ENCODE measurements around the gene CHST11. TPM values are rescaled to one million over a fixed set of nuclear protein-coding genes. Genes with fewer than 3 reads are reported as not detected.

Gene CHST11
- polyA plus RNA-seq, 1 donor (not counting 4 experiments of a cell fraction or from before 2014, with no cell fraction given) = 11.9 TPM

- peaks cover 33% of the 10 kb centered on the region for H3K4me1 ChIP-seq (ENCODE audit: control insufficient read depth, extremely low read depth, insufficient read depth, low read length)
- peaks cover 9% of the 10 kb centered on the region for H3K79me2 ChIP-seq (ENCODE audit: control insufficient read depth, insufficient read depth, low read length)
These were observed 141.9 kb downstream of the CHST11 start for GRCh38 chr12:104598342-104599271.

GRCh38 chr12:104599272-104600035, 142.7 kb downstream of the CHST11 start:
- DNase-seq (ENCODE audit: low read depth, low spot score) (no peak), FAIRE-seq (no peak)
- dilution Hi-C loops (cut with MboI; ENCODE audit: extremely low pct_ligation_motif_present, low sequenced_read_pairs) = no loop called here
- Histone ChIP-seq H3K9me3 (ENCODE audit: control insufficient read depth, low read depth, low read length) (no peaks in the 10 kb centered on the region), H3K27me3 (ENCODE audit: control insufficient read depth, extremely low read depth, insufficient read depth, low read length) (no peaks in the 10 kb centered on the region), H3K9ac (ENCODE audit: control insufficient read depth, extremely low read depth, insufficient read depth, low read length) (no peak overlapping the region), H3K36me3 (ENCODE audit: control insufficient read depth in 2 of 2, extremely low read depth in 1 of 2, insufficient read depth in 2 of 2, low read length in 2 of 2) (no peaks in the 10 kb centered on the region), H3K27ac (ENCODE audit: control insufficient read depth, insufficient read depth, low read length) (no peak overlapping the region), H3K4me3 (ENCODE audit: control insufficient read depth in 2 of 3, extremely low read depth in 1 of 3, insufficient read depth in 2 of 3, low read depth in 1 of 3, low read length in 3 of 3) (no peak overlapping the region), H2AFZ (ENCODE audit: control insufficient read depth, low read length) (no peak overlapping the region), H4K20me1 (ENCODE audit: control insufficient read depth, extremely low read depth, insufficient read depth, low read length) (no peaks in the 10 kb centered on the region), H3K9me1 (ENCODE audit: control insufficient read depth, extremely low read depth, insufficient read depth, low read length) (no peaks in the 10 kb centered on the region), H3K4me2 (ENCODE audit: control insufficient read depth, extremely low read depth, insufficient read depth, low read depth, low read length) (no peak overlapping the region), H3K79me2 (ENCODE audit: control insufficient read depth, insufficient read depth, low read length) (peaks cover 9% of the 10 kb centered on the region), H3K4me1 (ENCODE audit: control insufficient read depth, extremely low read depth, insufficient read depth, low read length) (peaks cover 41% of the 10 kb centered on the region)
- TF ChIP-seq CTCF (optimal IDR thresholded peaks at IDR 0.05 in 1 of 3, IDR thresholded peaks at IDR 0.05 in 1 of 3, conservative IDR thresholded peaks at IDR 0.05 in 1 of 3; ENCODE audit: extremely low read depth in 1 of 3, insufficient read depth in 2 of 3, low read length in 3 of 3) (no peak), EZH2 (IDR thresholded peaks at IDR 0.05; ENCODE audit: low read length) (no peak)

More at GRCh38 chr12:104598342-104599271, 141.9 kb downstream of the CHST11 start:
- H3K9me3 ChIP-seq (ENCODE audit: control insufficient read depth, low read depth, low read length) = no peaks in the 10 kb centered on the region
- H2AFZ ChIP-seq (ENCODE audit: control insufficient read depth, low read length) = no peak overlapping the region
- DNase-seq (ENCODE audit: low read depth, low spot score) (no peak), FAIRE-seq (no peak)
- no peak overlapping the region for H3K27ac ChIP-seq (ENCODE audit: control insufficient read depth, insufficient read depth, low read length)
- no peaks in the 10 kb centered on the region for H4K20me1 ChIP-seq (ENCODE audit: control insufficient read depth, extremely low read depth, insufficient read depth, low read length)
- H3K4me2 ChIP-seq (ENCODE audit: control insufficient read depth, extremely low read depth, insufficient read depth, low read depth, low read length) = no peak overlapping the region
- dilution Hi-C loops (cut with MboI; ENCODE audit: extremely low pct_ligation_motif_present, low sequenced_read_pairs) = no loop called here
- H3K27me3 ChIP-seq (ENCODE audit: control insufficient read depth, extremely low read depth, insufficient read depth, low read length) = no peaks in the 10 kb centered on the region
- no peaks in the 10 kb centered on the region for H3K36me3 ChIP-seq (ENCODE audit: control insufficient read depth in 2 of 2, extremely low read depth in 1 of 2, insufficient read depth in 2 of 2, low read length in 2 of 2)
- no peak overlapping the region for H3K9ac ChIP-seq (ENCODE audit: control insufficient read depth, extremely low read depth, insufficient read depth, low read length)
- no peaks in the 10 kb centered on the region for H3K9me1 ChIP-seq (ENCODE audit: control insufficient read depth, extremely low read depth, insufficient read depth, low read length)
- TF ChIP-seq CTCF (optimal IDR thresholded peaks at IDR 0.05 in 1 of 3, IDR thresholded peaks at IDR 0.05 in 1 of 3, conservative IDR thresholded peaks at IDR 0.05 in 1 of 3; ENCODE audit: extremely low read depth in 1 of 3, insufficient read depth in 2 of 3, low read length in 3 of 3) (no peak), EZH2 (IDR thresholded peaks at IDR 0.05; ENCODE audit: low read length) (no peak)
- no peak overlapping the region for H3K4me3 ChIP-seq (ENCODE audit: control insufficient read depth in 2 of 3, extremely low read depth in 1 of 3, insufficient read depth in 2 of 3, low read depth in 1 of 3, low read length in 3 of 3)
